Muscle layer of duodenum (tissue), 2 donors: ENCODE data around the gene TGM1.
"Not testable (repeated sequence)": the region's sequence is repeated elsewhere in the genome, so short reads cannot be mapped to it uniquely, and the experiment has no call there.

ENCODE experiments used
- H3K27ac ChIP-seq: one replicate; pipeline ENCODE4 v1.7.0; 2013; ENCODE audit warnings: mild to moderate bottlenecking, low read length
- H3K27me3 ChIP-seq: one replicate; pipeline ENCODE4 v1.7.0; 2013; ENCODE audit warnings: low read depth, mild to moderate bottlenecking, control low read depth, low read length
- H3K36me3 ChIP-seq, 2 donors: one replicate each; pipeline ENCODE4 v1.7.0; 2013; ENCODE audit warnings: low read length in 2 of 2, control low read depth in 1 of 2, mild to moderate bottlenecking in 1 of 2; ENCODE audit not compliant: insufficient read depth in 2 of 2, control insufficient read depth in 1 of 2
- H3K4me1 ChIP-seq, 2 donors: one replicate each; pipeline ENCODE4 v1.7.0; 2013; ENCODE audit warnings: low read length in 2 of 2, mild to moderate bottlenecking in 2 of 2, control low read depth in 1 of 2, moderate library complexity in 1 of 2; ENCODE audit not compliant: insufficient read depth in 2 of 2, control insufficient read depth in 1 of 2
- H3K4me3 ChIP-seq, 2 donors: one replicate each; pipeline ENCODE4 v1.7.0; 2013; ENCODE audit warnings: low read length in 2 of 2, low read depth in 1 of 2, mild to moderate bottlenecking in 1 of 2
- H3K9me3 ChIP-seq, 2 donors: one replicate each; pipeline ENCODE4 v1.7.0; 2013; ENCODE audit warnings: low read length in 2 of 2, control low read depth in 1 of 2, mild to moderate bottlenecking in 1 of 2; ENCODE audit not compliant: control insufficient read depth in 1 of 2
- donor health status: healthy.

Gene TGM1

DNA sequence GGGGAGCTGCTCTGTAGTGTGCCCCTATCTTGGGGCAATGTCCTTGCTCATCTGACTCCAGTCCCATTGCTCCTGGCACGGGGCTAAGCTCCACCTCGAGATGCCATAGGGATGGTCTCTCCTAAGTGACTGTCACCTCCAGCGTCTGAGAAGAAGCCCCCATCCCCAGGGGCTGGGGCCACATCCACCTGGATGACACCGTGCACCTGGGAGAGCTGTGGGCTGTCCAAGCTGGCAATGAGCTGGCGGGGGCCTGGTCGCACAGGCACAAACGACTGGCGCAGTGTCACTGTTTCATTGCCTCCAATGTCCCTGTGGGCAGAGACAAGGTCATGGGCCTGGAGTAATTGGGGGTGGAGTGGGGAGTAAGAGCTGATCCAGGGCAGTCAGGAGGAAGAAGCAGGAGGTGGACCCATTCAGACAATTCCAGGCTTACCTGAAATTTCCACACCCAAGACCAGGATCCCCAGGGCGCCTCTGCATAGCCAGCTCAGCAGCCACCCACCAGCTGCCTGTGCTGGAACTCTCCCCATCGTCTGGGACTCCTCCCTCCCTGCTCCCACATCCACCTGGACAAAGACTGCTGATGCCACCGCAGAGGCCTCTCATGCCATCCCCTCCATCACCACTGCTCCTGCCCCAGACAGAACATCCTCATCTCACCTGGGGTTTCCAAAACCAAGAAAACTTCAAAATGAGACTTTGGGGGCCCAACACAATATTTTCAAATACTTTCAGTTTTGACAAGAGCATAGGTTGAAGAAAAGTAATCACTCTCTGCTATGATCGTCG lies 13.6 kb downstream of the TGM1 start:
- H3K36me3 ChIP-seq = peaks cover 0 to 4% of the 10 kb centered on the region in 2 donors
- H3K4me3 ChIP-seq = no peak overlapping the region
- H3K27ac ChIP-seq = no peak overlapping the region
- H3K9me3 ChIP-seq = no peaks in the 10 kb centered on the region
- H3K4me1 ChIP-seq = no peaks in the 10 kb centered on the region
- no peaks in the 10 kb centered on the region for H3K27me3 ChIP-seq

DNA sequence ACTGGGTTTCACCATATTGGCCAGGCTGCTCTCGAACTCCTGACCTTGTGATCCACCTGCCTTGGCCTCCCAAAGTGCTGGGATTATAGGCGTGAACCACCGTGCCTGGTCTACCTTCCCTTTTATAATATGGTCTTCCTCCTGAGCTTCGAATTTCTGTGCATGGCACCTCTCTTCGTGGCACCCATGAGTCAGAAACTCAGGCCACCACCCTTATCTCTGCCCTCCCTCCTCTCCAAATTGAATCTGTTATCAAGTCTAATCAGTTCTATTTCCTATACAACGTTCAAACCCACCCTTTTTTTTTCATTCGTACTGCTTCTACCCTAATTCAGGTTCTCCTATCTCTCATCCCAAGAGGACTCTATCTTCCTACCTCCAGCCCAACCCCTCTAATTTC lies 15.6 kb downstream of the TGM1 start:
- Histone ChIP-seq H3K4me3 (no peak overlapping the region), H3K36me3 (peaks cover 4 to 5% of the 10 kb centered on the region in 2 donors), H3K4me1 (peaks cover 0 to 7% of the 10 kb centered on the region in 2 donors), H3K27ac (no peak overlapping the region), H3K27me3 (no peaks in the 10 kb centered on the region), H3K9me3 (no peaks in the 10 kb centered on the region)

DNA sequence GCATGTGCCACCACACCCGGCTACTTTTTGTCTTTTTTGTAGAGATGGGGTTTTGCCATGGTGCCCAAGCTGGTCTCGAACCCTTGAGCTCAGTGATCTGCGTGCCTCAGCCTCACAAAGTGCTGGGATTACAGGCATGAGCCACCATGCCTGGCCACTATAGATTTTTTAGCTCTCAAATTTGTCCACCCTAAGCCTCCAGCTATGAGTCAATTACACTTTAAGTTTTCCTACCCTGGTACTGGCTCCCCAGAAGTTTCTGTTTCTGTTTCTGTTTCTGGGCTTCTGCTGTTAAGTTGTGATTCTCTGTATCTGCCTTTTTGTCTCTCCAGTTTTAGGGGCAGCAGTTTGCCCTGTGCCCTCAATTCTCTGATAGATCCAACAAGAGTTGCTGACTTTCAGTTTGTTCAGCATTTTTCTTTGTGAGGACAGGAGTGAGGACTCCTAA lies 16.2 kb downstream of the TGM1 start:
- Histone ChIP-seq H3K4me1 (peaks cover 0 to 9% of the 10 kb centered on the region in 2 donors), H3K36me3 (peaks cover 0 to 8% of the 10 kb centered on the region in 2 donors), H3K4me3 (no peak overlapping the region), H3K27me3 (no peaks in the 10 kb centered on the region), H3K27ac (no peak overlapping the region), H3K9me3 (no peaks in the 10 kb centered on the region)

DNA sequence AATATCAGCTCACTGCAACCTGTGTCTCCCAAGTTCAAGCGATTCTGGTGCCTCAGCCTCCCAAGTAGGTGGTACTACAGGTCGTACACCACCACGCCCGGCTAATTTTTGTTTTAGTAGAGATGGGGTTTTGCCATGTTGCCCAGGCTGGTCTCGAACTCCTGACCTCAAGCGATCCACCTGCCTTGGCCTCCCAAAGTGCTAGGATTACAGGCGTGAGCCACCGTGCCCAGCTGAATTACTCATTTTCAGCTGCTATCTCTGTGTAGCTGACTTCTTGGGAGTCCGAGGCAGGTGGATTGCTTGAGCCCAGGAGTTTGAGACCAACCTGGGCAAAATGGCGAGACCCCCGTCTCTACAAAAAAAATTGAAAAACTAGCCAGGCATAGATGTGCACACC lies 17.6 kb downstream of the TGM1 start:
- peaks cover 7 to 16% of the 10 kb centered on the region in 2 donors for H3K36me3 ChIP-seq
- H3K27ac ChIP-seq = not testable (repeated sequence)

DNA sequence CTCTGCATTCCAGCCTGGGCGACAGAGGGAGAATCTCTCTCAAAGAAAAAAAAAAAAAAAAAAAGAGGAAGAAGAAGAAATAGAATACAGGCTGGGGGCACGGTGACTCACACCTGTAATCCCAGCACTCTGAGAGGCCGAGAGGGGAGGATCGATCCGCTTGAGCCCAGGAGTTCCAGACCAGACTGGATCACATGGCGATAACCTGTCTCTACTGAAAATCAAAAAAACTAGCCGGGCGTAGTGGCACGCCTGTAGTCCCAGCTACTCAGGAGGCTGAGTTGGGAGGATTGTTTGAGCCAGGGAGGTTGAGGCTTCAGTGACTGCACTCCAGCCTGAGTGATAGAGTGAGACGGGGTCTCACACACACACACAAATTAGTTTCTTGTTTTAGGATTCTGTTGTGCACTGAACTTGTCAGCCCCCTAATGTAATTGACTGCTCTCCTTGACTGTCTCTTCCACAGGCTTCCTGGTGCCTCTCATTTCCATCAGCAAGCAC lies 19.6 kb downstream of the TGM1 start:
- Histone ChIP-seq H3K27ac (peak overlapping the region; percentile 99), H3K27me3 (no peaks in the 10 kb centered on the region), H3K36me3 (peaks cover 26 to 35% of the 10 kb centered on the region in 2 donors), H3K9me3 (no peaks in the 10 kb centered on the region), H3K4me1 (peaks cover 15 to 38% of the 10 kb centered on the region in 2 donors), H3K4me3 (peak overlapping the region; percentile 86 to 92)

More for the DNA sequence above, 17.6 kb downstream of the TGM1 start:
- H3K27me3 ChIP-seq, H3K4me3 ChIP-seq, H3K9me3 ChIP-seq: not testable (repeated sequence)
- peaks cover 6 to 23% of the 10 kb centered on the region in 2 donors for H3K4me1 ChIP-seq

DNA sequence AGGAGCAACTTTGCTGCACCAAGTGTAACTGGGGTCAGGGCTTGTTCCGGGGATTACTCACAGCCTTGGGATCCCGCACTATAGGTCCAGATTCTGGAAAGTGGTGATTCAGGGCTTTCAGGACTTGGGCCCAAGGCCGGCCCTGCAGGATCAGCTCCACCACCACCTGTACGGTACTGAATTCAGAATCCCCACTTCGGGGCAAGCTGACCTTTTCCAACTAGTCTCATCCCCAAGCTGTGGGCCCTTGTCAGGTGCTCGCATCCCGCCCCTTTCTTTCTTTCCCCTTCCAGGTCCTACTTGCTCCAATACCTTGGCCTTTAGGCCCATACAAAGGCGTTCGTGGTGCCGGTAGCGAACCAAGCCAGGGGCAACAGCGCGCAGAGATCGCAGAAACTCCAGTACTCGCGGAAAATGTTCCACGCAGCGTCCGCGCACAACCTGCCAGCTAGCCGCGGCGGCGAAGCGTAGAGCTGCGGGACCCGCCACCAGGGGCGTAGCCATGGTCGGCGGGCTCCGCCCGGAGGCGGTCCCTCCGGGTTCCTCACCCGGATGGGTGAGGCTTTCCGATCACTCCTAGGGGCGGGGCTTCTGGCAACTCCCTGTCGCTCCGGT lies 21.0 kb downstream of the TGM1 start:
- Histone ChIP-seq H3K27ac (peak overlapping the region; percentile 99), H3K27me3 (no peaks in the 10 kb centered on the region), H3K36me3 (peaks cover 41 to 50% of the 10 kb centered on the region in 2 donors), H3K9me3 (no peaks in the 10 kb centered on the region), H3K4me1 (peaks cover 15 to 38% of the 10 kb centered on the region in 2 donors), H3K4me3 (peak overlapping the region; percentile 86 to 92)

DNA sequence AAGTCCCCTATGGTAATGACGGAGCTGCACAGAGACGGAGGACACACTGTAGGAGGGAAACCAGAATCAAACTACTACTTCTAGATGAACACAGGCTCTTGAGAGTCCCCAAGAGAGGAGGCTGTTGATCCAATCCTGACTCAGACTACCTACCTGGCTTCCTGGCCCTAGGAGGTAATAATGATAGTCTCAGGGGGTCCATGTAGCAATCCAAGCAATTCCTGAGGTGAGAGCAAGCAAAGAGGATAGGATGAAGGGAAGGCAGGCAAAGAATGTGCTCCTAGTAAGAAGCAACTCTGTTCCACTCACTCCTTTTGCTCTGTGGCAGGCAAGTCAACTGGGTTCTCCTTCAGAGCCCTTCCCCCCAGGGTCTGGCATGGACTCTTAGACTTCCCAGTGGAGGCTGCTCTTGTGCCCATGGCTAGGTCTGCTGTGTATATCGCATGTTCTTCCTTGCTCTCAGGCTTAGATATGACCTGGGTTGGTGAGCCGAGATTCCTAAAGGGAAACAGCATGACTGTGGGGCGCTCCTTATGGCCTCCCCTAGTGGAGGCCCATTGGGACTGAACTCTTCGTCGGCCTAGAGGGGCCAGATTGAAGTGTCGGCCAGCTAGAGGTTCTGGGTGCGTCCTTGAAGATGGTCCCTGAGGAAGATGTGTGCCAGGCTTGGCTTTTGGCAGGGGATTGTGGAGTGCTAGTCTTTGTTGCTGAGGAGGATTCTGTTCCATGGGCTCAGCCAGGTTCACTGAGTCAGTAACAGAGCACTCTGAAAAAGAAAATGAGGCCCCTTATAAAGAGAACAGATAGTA lies 22.7 kb downstream of the TGM1 start:
- H3K36me3 ChIP-seq = peaks cover 56 to 63% of the 10 kb centered on the region in 2 donors
- no peaks in the 10 kb centered on the region for H3K9me3 ChIP-seq
- H3K27ac ChIP-seq = peak overlapping the region; percentile 28
- peak overlapping the region in 1 of 2 donors; percentile 86 for H3K4me3 ChIP-seq
- no peaks in the 10 kb centered on the region for H3K27me3 ChIP-seq
- peaks cover 15 to 38% of the 10 kb centered on the region in 2 donors for H3K4me1 ChIP-seq

DNA sequence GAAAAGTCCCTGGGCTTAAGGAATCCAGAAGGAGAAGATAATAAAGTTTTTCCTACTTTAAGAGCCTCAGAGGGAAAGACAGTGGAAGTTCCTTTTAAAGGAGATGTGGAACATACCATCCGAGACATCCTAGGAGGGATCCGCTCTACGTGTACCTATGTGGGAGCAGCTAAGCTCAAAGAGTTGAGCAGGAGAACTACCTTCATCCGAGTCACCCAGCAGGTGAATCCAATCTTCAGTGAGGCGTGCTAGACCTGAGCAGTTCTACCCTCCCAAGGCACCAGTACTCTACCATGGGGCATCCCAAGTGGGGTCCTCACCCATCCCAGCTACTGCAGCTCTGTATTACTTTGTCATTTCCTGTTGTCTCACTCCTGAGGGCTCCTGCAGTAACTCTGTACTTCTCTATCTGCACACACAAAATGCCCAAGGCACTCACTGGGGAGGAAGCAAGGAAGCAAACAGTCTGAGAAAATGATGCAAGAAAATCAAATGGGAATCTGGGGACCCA lies 24.4 kb downstream of the TGM1 start:
- Histone ChIP-seq H3K9me3 (no peaks in the 10 kb centered on the region), H3K4me3 (no peak overlapping the region), H3K36me3 (peaks cover 56 to 63% of the 10 kb centered on the region in 2 donors), H3K27ac (no peak overlapping the region), H3K27me3 (no peaks in the 10 kb centered on the region), H3K4me1 (peaks cover 15 to 44% of the 10 kb centered on the region in 2 donors)

DNA sequence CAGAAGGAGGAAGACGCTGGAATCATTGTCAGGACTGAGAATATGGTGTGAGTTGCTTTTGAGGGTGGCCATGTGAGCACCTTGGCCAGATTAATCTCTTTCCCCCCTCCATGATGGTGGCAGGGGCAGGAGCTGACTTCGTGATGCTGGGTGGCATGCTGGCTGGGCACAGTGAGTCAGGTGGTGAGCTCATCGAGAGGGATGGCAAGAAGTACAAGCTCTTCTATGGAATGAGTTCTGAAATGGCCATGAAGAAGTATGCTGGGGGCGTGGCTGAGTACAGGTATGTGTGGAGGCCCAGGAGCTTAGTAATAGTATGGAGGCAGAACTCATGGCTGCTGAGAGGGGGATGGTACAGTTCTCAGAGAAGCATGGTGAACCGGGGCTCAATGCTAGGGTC lies 24.9 kb downstream of the TGM1 start:
- H3K27me3 ChIP-seq = no peaks in the 10 kb centered on the region
- H3K36me3 ChIP-seq = peaks cover 56 to 63% of the 10 kb centered on the region in 2 donors
- peaks cover 19 to 45% of the 10 kb centered on the region in 2 donors for H3K4me1 ChIP-seq
- no peak overlapping the region for H3K27ac ChIP-seq
- H3K4me3 ChIP-seq = no peak overlapping the region
- no peaks in the 10 kb centered on the region for H3K9me3 ChIP-seq

DNA sequence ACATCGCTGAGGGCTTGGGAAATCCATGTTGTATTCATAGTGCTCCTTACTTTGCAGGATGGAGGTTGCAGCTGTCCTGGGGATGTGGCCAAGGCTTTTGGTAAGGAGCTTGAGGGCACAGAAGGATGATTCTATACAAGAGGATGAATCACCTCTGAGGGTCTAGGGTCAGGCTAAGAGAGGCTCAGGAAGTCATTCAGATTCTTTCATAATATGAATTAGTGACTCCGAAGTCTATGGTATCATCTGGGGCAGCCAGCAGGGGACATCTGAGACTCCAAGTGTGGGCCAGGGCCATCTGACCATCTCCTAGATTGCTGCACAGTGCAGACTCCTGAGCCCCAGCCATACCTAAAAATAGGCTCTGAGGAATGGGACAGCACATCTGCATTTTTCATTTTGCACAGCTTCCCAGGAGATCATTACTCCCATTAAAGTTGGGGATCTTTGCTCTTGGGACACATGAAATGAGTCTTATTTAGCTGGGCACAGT lies 25.5 kb downstream of the TGM1 start:
- Histone ChIP-seq H3K9me3 (no peaks in the 10 kb centered on the region), H3K4me3 (no peak overlapping the region), H3K27ac (no peak overlapping the region), H3K36me3 (peaks cover 56 to 59% of the 10 kb centered on the region in 2 donors), H3K27me3 (no peaks in the 10 kb centered on the region), H3K4me1 (peaks cover 19 to 46% of the 10 kb centered on the region in 2 donors)
